Mononuclear cell (primary cell): ENCODE results near the gene SULT4A1. TPM values are rescaled to one million over a fixed set of nuclear protein-coding genes. Genes with fewer than 3 reads are reported as not detected.
"Not testable (repeated sequence)": the region's sequence is repeated elsewhere in the genome, so short reads cannot be mapped to it uniquely, and the experiment has no call there.

Experiments used
- H3K27me3 ChIP-seq: 2 replicates; pipeline ENCODE4 v1.6.0; 2011; ENCODE audit warnings: low read length, control low read depth; ENCODE audit not compliant: insufficient read depth
- H3K4me1 ChIP-seq: 2 replicates; pipeline ENCODE4 v1.5.1; 2011; ENCODE audit warnings: mild to moderate bottlenecking, low read length, control low read depth; ENCODE audit not compliant: insufficient read depth
- H3K4me3 ChIP-seq: 2 replicates; pipeline ENCODE4 v1.5.1; 2011; ENCODE audit warnings: mild to moderate bottlenecking, low read length, moderate library complexity
- H3K9me3 ChIP-seq: 2 replicates; pipeline ENCODE4 v1.5.1; 2011; ENCODE audit warnings: low read depth, mild to moderate bottlenecking, control low read depth, low read length
- total RNA-seq: library from RNA; depleted of rRNA; stranded (reverse); fragments of >200 nt; gene quantifications from one replicate; pipeline ENCODE4 v1.2.3, GENCODE V29; 2012

SULT4A1 gene
- total RNA-seq, result not detected

- peaks cover 29% of the 10 kb centered on the region for H3K27me3 ChIP-seq
- H3K4me3 ChIP-seq, result no peak within 1 kb of the TSS
- no peaks in the 10 kb centered on the region for H3K9me3 ChIP-seq
- no peaks in the 10 kb centered on the region for H3K4me1 ChIP-seq
Observed at GRCh38 chr22:43862074-43862881, at the start of gene SULT4A1. SULT4A1 (minus strand) TSS chr22:43862513; CDS start chr22:43862382, 131 bp downstream.

- Histone ChIP-seq H3K4me3 (no peak overlapping the region), H3K27me3 (no peaks in the 10 kb centered on the region), H3K9me3 (no peaks in the 10 kb centered on the region), H3K4me1 (no peaks in the 10 kb centered on the region)
Observed at GRCh38 chr22:43911351-43911750, 49.0 kb upstream of the SULT4A1 start.

GRCh38 chr22:43910178-43910695 is 47.9 kb upstream of the SULT4A1 start:
- H3K27me3 ChIP-seq, result no peaks in the 10 kb centered on the region
- H3K4me3 ChIP-seq, result no peak overlapping the region
- no peaks in the 10 kb centered on the region for H3K4me1 ChIP-seq
- no peaks in the 10 kb centered on the region for H3K9me3 ChIP-seq

GRCh38 chr22:43909708-43910107 is 47.4 kb upstream of the SULT4A1 start:
- no peaks in the 10 kb centered on the region for H3K27me3 ChIP-seq
- H3K4me1 ChIP-seq, result no peaks in the 10 kb centered on the region
- no peaks in the 10 kb centered on the region for H3K9me3 ChIP-seq
- H3K4me3 ChIP-seq, result no peak overlapping the region

GRCh38 chr22:43905681-43906080 is 43.4 kb upstream of the SULT4A1 start:
- H3K27me3 ChIP-seq, result no peaks in the 10 kb centered on the region
- H3K9me3 ChIP-seq, result no peaks in the 10 kb centered on the region
- H3K4me3 ChIP-seq, result no peak overlapping the region
- no peaks in the 10 kb centered on the region for H3K4me1 ChIP-seq

- not testable (repeated sequence) for H3K27me3 ChIP-seq, H3K4me3 ChIP-seq, H3K4me1 ChIP-seq, H3K9me3 ChIP-seq
Observed at GRCh38 chr22:43904412-43904811, 42.1 kb upstream of the SULT4A1 start.

- not testable (repeated sequence) for H3K4me1 ChIP-seq, H3K4me3 ChIP-seq, H3K27me3 ChIP-seq, H3K9me3 ChIP-seq
Observed at GRCh38 chr22:43903033-43903432, 40.7 kb upstream of the SULT4A1 start.

- no peak overlapping the region for H3K4me3 ChIP-seq
Observed at GRCh38 chr22:43901976-43902643, 39.8 kb upstream of the SULT4A1 start.

GRCh38 chr22:43900206-43900605 is 37.9 kb upstream of the SULT4A1 start:
- Histone ChIP-seq H3K9me3 (no peaks in the 10 kb centered on the region), H3K27me3 (no peaks in the 10 kb centered on the region), H3K4me1 (no peaks in the 10 kb centered on the region), H3K4me3 (no peak overlapping the region)

More at GRCh38 chr22:43901976-43902643, 39.8 kb upstream of the SULT4A1 start:
- Histone ChIP-seq H3K9me3 (no peaks in the 10 kb centered on the region), H3K4me1 (no peaks in the 10 kb centered on the region), H3K27me3 (no peaks in the 10 kb centered on the region)

- no peaks in the 10 kb centered on the region for H3K27me3 ChIP-seq
- H3K4me1 ChIP-seq, result no peaks in the 10 kb centered on the region
- H3K9me3 ChIP-seq, result no peaks in the 10 kb centered on the region
- H3K4me3 ChIP-seq, result no peak overlapping the region
Observed at GRCh38 chr22:43897751-43898261, 35.5 kb upstream of the SULT4A1 start.

GRCh38 chr22:43895986-43896645 is 33.8 kb upstream of the SULT4A1 start:
- Histone ChIP-seq H3K4me3 (no peak overlapping the region), H3K27me3 (peaks cover 14% of the 10 kb centered on the region), H3K4me1 (no peaks in the 10 kb centered on the region), H3K9me3 (no peaks in the 10 kb centered on the region)

GRCh38 chr22:43894122-43894521 is 31.8 kb upstream of the SULT4A1 start:
- Histone ChIP-seq H3K4me3 (no peak overlapping the region), H3K4me1 (no peaks in the 10 kb centered on the region), H3K27me3 (peaks cover 19% of the 10 kb centered on the region), H3K9me3 (no peaks in the 10 kb centered on the region)

GRCh38 chr22:43893266-43893665 is 31.0 kb upstream of the SULT4A1 start:
- Histone ChIP-seq H3K4me1 (no peaks in the 10 kb centered on the region), H3K4me3 (no peak overlapping the region), H3K27me3 (peaks cover 19% of the 10 kb centered on the region), H3K9me3 (no peaks in the 10 kb centered on the region)

GRCh38 chr22:43892183-43892894 is 30.0 kb upstream of the SULT4A1 start:
- Histone ChIP-seq H3K4me1 (no peaks in the 10 kb centered on the region), H3K9me3 (no peaks in the 10 kb centered on the region), H3K27me3 (peaks cover 19% of the 10 kb centered on the region), H3K4me3 (no peak overlapping the region)
